Hepatocyte (in vitro differentiated cells): ENCODE measurements around the gene CPNE1.

Experiments
- EZH2 ChIP-seq: fragments of 200-600 bp; sonication (generic); IDR thresholded peaks from 2 replicates; pipeline ENCODE4 v1.6.1; 2016; ENCODE audit warnings: antibody characterized with exemption, mild to moderate bottlenecking, borderline replicate concordance
- EZH2phosphoT487 ChIP-seq: fragments of 200-600 bp; sonication (generic); IDR thresholded peaks from one replicate; pipeline ENCODE4 v1.6.1; 2018; ENCODE audit warnings: antibody characterized with exemption, mild to moderate bottlenecking, low read depth, moderate library complexity; ENCODE audit not compliant: unreplicated experiment, severe bottlenecking
- TF ChIP-seq, protein P1 (sequence below): fragments of 200-600 bp; sonication (generic); IDR thresholded peaks from 2 replicates; pipeline ENCODE4 v1.5.1; 2016; ENCODE audit warnings: antibody characterized with exemption, mild to moderate bottlenecking; ENCODE audit not compliant: poor library complexity

DNA sequence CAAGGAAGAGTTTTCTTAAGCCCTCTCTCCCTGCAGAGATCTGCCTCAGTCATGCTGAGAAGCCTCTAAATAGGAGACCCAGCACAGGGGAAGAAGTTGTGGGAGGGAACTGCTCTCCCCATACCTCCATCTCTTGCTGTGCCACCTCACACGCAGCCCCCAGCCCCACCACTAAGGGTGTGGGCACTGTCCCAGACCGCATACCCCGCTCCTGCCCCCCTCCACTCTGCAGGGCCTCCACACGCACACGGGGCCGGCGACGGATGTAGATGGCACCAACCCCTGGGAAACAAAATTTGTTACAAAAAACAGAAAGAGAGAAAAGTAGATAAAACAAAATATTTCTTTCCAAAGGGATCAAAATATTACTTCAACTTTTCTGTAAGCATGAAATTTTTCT, 10.2 kb upstream of the CPNE1 start:
- TF ChIP-seq, protein P1, sequence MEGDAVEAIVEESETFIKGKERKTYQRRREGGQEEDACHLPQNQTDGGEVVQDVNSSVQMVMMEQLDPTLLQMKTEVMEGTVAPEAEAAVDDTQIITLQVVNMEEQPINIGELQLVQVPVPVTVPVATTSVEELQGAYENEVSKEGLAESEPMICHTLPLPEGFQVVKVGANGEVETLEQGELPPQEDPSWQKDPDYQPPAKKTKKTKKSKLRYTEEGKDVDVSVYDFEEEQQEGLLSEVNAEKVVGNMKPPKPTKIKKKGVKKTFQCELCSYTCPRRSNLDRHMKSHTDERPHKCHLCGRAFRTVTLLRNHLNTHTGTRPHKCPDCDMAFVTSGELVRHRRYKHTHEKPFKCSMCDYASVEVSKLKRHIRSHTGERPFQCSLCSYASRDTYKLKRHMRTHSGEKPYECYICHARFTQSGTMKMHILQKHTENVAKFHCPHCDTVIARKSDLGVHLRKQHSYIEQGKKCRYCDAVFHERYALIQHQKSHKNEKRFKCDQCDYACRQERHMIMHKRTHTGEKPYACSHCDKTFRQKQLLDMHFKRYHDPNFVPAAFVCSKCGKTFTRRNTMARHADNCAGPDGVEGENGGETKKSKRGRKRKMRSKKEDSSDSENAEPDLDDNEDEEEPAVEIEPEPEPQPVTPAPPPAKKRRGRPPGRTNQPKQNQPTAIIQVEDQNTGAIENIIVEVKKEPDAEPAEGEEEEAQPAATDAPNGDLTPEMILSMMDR, result no peak
- no peak for TF ChIP-seq EZH2
- TF ChIP-seq EZH2phosphoT487, result no peak
